ENCODE measurements around the gene CCDC190. TPM values are rescaled to one million over a fixed set of nuclear protein-coding genes. Genes with fewer than 3 reads are reported as not detected.

CCDC190 gene
- total and polyA plus RNA-seq, 2 experiments from 2014 or later = not detected

GRCh38 chr1:162903246-162903645, 42.3 kb upstream of the CCDC190 start:
- Histone ChIP-seq H3K9me2 (replicated peaks; ENCODE audit: insufficient read depth) (no peaks in the 10 kb centered on the region), H2AFZ (no peak overlapping the region), H3K79me2 (no peaks in the 10 kb centered on the region), H4K20me1 (ENCODE audit: insufficient read depth, poor library complexity, severe bottlenecking) (no peaks in the 10 kb centered on the region), H3K27ac (no peak overlapping the region), H3K4me3 (no peak overlapping the region), H3K27me3 (no peaks in the 10 kb centered on the region), H3K4me1 (ENCODE audit: insufficient read depth) (peaks cover 13% of the 10 kb centered on the region), H3K4me2 (no peak overlapping the region), H3K36me3 (replicated peaks; ENCODE audit: insufficient read depth, low read depth) (no peaks in the 10 kb centered on the region), H3K9me3 (ENCODE audit: low read depth) (no peaks in the 10 kb centered on the region)
- no peak for TF ChIP-seq EZH2phosphoT487 (IDR thresholded peaks at IDR 0.05; ENCODE audit: low read depth, severe bottlenecking, unreplicated experiment)
- TF ChIP-seq, protein P1, sequence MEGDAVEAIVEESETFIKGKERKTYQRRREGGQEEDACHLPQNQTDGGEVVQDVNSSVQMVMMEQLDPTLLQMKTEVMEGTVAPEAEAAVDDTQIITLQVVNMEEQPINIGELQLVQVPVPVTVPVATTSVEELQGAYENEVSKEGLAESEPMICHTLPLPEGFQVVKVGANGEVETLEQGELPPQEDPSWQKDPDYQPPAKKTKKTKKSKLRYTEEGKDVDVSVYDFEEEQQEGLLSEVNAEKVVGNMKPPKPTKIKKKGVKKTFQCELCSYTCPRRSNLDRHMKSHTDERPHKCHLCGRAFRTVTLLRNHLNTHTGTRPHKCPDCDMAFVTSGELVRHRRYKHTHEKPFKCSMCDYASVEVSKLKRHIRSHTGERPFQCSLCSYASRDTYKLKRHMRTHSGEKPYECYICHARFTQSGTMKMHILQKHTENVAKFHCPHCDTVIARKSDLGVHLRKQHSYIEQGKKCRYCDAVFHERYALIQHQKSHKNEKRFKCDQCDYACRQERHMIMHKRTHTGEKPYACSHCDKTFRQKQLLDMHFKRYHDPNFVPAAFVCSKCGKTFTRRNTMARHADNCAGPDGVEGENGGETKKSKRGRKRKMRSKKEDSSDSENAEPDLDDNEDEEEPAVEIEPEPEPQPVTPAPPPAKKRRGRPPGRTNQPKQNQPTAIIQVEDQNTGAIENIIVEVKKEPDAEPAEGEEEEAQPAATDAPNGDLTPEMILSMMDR (IDR thresholded peaks at IDR 0.05; ENCODE audit: poor library complexity) = no peak
- no peak for TF ChIP-seq EZH2 (IDR thresholded peaks at IDR 0.05; ENCODE audit: borderline replicate concordance)
- WGBS (ENCODE audit: low lambda C conversion rate, missing lambda C conversion rate) = 55% methylated on average over 4 of the region's 4 CpGs
- DNase-seq (ENCODE audit: low spot score) = no peak

- Histone ChIP-seq H4K20me1 (ENCODE audit: insufficient read depth, poor library complexity, severe bottlenecking) (no peaks in the 10 kb centered on the region), H3K9me2 (replicated peaks; ENCODE audit: insufficient read depth) (no peaks in the 10 kb centered on the region), H2AFZ (no peak overlapping the region), H3K9me3 (ENCODE audit: low read depth) (no peaks in the 10 kb centered on the region), H3K27ac (no peak overlapping the region), H3K4me3 (no peak overlapping the region), H3K27me3 (no peaks in the 10 kb centered on the region), H3K36me3 (replicated peaks; ENCODE audit: insufficient read depth, low read depth) (no peaks in the 10 kb centered on the region), H3K4me1 (ENCODE audit: insufficient read depth) (peaks cover 13% of the 10 kb centered on the region), H3K79me2 (no peaks in the 10 kb centered on the region), H3K4me2 (no peak overlapping the region)
- DNase-seq (ENCODE audit: low spot score) = no peak
- WGBS (ENCODE audit: low lambda C conversion rate, missing lambda C conversion rate) = 71% methylated on average over 2 of the region's 2 CpGs
- TF ChIP-seq, protein P1 (IDR thresholded peaks at IDR 0.05; ENCODE audit: poor library complexity) = no peak
- TF ChIP-seq EZH2 (IDR thresholded peaks at IDR 0.05; ENCODE audit: borderline replicate concordance) (no peak), EZH2phosphoT487 (IDR thresholded peaks at IDR 0.05; ENCODE audit: low read depth, severe bottlenecking, unreplicated experiment) (no peak)
Observed at GRCh38 chr1:162902416-162902815, 41.4 kb upstream of the CCDC190 start.

DNA sequence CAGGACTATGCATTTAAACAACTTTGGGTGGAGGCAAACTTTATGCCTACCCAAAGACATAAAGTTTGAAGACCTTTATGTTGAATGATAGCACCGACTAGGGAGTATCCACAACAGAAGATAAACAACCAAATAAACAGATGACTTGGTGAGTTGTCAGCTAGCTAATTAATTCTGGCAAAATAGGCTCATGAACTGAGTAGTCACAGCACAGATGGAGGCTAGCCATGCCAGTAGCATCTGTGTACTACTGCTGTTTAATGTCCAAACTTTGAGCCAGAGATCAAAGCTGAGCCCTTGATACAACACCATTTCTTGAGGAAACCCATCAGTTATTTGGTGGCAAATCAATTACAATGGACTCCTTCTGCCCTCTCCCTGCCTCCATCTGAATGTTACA, 40.3 kb upstream of the CCDC190 start:
- no peaks in the 10 kb centered on the region for H3K9me2 ChIP-seq (replicated peaks; ENCODE audit: insufficient read depth)
- H3K9me3 ChIP-seq (ENCODE audit: low read depth) = no peaks in the 10 kb centered on the region
- H3K27me3 ChIP-seq = no peaks in the 10 kb centered on the region
- H4K20me1 ChIP-seq (ENCODE audit: insufficient read depth, poor library complexity, severe bottlenecking) = no peaks in the 10 kb centered on the region
- 85% methylated on average over 1 of the region's 1 CpG for WGBS (ENCODE audit: low lambda C conversion rate, missing lambda C conversion rate)
- no peak overlapping the region for H3K4me3 ChIP-seq
- peaks cover 13% of the 10 kb centered on the region for H3K4me1 ChIP-seq (ENCODE audit: insufficient read depth)
- H2AFZ ChIP-seq = no peak overlapping the region
- no peaks in the 10 kb centered on the region for H3K79me2 ChIP-seq
- DNase-seq (ENCODE audit: low spot score) = no peak
- no peak for TF ChIP-seq EZH2 (IDR thresholded peaks at IDR 0.05; ENCODE audit: borderline replicate concordance)
- TF ChIP-seq, protein P1 (IDR thresholded peaks at IDR 0.05; ENCODE audit: poor library complexity) = no peak
- TF ChIP-seq EZH2phosphoT487 (IDR thresholded peaks at IDR 0.05; ENCODE audit: low read depth, severe bottlenecking, unreplicated experiment) = no peak
- no peaks in the 10 kb centered on the region for H3K36me3 ChIP-seq (replicated peaks; ENCODE audit: insufficient read depth, low read depth)
- no peak overlapping the region for H3K4me2 ChIP-seq
- H3K27ac ChIP-seq = no peak overlapping the region
